OCI-LY1 (cell line): Measurements from ENCODE around the gene VAV3.

Experiments used
- EZH2 ChIP-seq: fragments of 200-600 bp; sonication (generic), shearing (Covaris generic); IDR thresholded peaks from 2 replicates; pipeline ENCODE4 v1.8.0; 2017; ENCODE audit warnings: borderline replicate concordance, mixed run types, mild to moderate bottlenecking, antibody characterized with exemption, low read length, moderate library complexity, mixed read lengths
- TF ChIP-seq, protein P1 (sequence below): fragments of 200-600 bp; sonication (generic), shearing (Covaris generic); IDR thresholded peaks from 2 replicates; pipeline ENCODE4 v1.5.1; 2017; ENCODE audit warnings: mild to moderate bottlenecking, antibody characterized with exemption, low read length, moderate library complexity, mixed read lengths

DNA sequence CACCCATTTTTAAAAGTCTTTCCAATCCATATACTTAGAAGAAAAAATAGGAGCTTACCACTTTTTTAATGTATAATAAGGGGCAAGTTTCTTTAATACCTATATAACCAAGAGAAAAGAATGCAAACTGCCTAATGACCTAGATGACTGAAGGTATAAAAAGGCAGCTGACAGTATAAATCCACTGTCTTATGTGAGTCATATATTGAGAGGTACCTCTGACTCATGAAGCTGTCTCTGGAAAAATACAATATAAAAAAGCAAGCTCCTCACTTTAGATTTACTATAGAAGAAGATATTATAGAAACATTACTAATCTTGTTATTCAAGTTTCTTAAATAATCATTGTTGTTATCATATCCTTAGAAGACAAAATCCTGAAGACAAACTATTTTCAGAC, 144.2 kb downstream of the VAV3 start:
- TF ChIP-seq, protein P1, sequence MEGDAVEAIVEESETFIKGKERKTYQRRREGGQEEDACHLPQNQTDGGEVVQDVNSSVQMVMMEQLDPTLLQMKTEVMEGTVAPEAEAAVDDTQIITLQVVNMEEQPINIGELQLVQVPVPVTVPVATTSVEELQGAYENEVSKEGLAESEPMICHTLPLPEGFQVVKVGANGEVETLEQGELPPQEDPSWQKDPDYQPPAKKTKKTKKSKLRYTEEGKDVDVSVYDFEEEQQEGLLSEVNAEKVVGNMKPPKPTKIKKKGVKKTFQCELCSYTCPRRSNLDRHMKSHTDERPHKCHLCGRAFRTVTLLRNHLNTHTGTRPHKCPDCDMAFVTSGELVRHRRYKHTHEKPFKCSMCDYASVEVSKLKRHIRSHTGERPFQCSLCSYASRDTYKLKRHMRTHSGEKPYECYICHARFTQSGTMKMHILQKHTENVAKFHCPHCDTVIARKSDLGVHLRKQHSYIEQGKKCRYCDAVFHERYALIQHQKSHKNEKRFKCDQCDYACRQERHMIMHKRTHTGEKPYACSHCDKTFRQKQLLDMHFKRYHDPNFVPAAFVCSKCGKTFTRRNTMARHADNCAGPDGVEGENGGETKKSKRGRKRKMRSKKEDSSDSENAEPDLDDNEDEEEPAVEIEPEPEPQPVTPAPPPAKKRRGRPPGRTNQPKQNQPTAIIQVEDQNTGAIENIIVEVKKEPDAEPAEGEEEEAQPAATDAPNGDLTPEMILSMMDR = no peak
- no peak for TF ChIP-seq EZH2
